HCT116 (cell line): ENCODE measurements around the gene THRB.

Experiments used
- EZH2 ChIP-seq: fragments of 200-600 bp; sonication (generic); IDR thresholded peaks from 2 replicates; pipeline ENCODE4 v1.6.1; 2017; ENCODE audit warnings: antibody characterized with exemption, mixed run types
- JUND ChIP-seq: IDR thresholded peaks from 2 replicates; pipeline ENCODE4 v1.6.1; 2012
- POLR2A ChIP-seq: IDR thresholded peaks from 2 replicates; pipeline ENCODE4 v1.7.0; 2011; ENCODE audit warnings: borderline replicate concordance; ENCODE audit not compliant: insufficient read depth, insufficient read length; ENCODE audit errors: extremely low read depth
- TCF7L2 ChIP-seq: IDR thresholded peaks from 2 replicates; pipeline ENCODE4 v1.7.0; 2011; ENCODE audit warnings: borderline replicate concordance, inconsistent platforms; ENCODE audit not compliant: insufficient read depth, insufficient read length; ENCODE audit errors: extremely low read depth
- TF ChIP-seq, protein P1 (sequence below), 3 experiments: fragments of 200-600 bp in 1 of 3; sonication (generic) in 1 of 3; IDR thresholded peaks in 2 of 3; conservative IDR thresholded peaks in 1 of 3; 2 replicates each; pipeline ENCODE4 v1.5.1; 2012 to 2017; ENCODE audit warnings: low read depth in 2 of 3, low read length in 2 of 3, antibody characterized with exemption in 1 of 3, borderline replicate concordance in 1 of 3, control low read depth in 1 of 3, mild to moderate bottlenecking in 1 of 3, mixed read lengths in 1 of 3, mixed run types in 1 of 3, moderate library complexity in 1 of 3; ENCODE audit not compliant: insufficient read depth in 1 of 3

DNA sequence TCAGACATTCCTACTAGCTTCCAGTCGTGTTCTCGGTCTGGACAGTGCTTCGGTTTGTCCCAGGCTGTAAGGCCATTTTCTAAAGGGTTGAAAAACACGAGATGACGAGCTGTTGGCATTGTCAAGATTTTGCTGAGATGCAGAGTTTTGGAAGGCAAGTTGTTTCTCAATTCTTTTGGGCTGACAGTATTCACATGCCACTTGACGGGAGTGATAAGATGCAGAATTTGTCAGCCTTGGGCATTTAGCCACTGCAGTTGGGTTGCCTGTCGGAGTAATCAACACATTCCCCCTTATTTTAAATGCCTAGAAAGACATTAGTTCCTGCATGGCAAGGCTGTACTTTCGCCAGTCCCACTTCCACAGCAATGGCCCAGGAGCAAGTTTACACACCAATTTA is 304.4 kb downstream of the THRB start:
- TF ChIP-seq EZH2 (no peak), POLR2A (no peak), TCF7L2 (no peak), JUND (no peak)
- TF ChIP-seq, protein P1, sequence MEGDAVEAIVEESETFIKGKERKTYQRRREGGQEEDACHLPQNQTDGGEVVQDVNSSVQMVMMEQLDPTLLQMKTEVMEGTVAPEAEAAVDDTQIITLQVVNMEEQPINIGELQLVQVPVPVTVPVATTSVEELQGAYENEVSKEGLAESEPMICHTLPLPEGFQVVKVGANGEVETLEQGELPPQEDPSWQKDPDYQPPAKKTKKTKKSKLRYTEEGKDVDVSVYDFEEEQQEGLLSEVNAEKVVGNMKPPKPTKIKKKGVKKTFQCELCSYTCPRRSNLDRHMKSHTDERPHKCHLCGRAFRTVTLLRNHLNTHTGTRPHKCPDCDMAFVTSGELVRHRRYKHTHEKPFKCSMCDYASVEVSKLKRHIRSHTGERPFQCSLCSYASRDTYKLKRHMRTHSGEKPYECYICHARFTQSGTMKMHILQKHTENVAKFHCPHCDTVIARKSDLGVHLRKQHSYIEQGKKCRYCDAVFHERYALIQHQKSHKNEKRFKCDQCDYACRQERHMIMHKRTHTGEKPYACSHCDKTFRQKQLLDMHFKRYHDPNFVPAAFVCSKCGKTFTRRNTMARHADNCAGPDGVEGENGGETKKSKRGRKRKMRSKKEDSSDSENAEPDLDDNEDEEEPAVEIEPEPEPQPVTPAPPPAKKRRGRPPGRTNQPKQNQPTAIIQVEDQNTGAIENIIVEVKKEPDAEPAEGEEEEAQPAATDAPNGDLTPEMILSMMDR (IDR thresholded peaks at IDR 0.05 in 2 of 3, conservative IDR thresholded peaks at IDR 0.05 in 1 of 3; ENCODE audit: borderline replicate concordance in 1 of 3, insufficient read depth in 1 of 3, low read depth in 2 of 3, low read length in 2 of 3), result no peak
